ENCODE measurements around the gene TMEM263.
"Not testable (repeated sequence)": the region's sequence is repeated elsewhere in the genome, so short reads cannot be mapped to it uniquely, and the experiment has no call there.

The TMEM263 gene

GRCh38 chr12:106955377-106956047 is at the start of gene TMEM263:
TSS of gene TMEM263 (plus strand) at chr12:106955907. CDS start at chr12:106967117, 11,210 bp downstream.
- DNase-seq: peak; percentile 68

- DNase-seq: no peak
Observed at GRCh38 chr12:106906715-106907114, 49.0 kb upstream of the TMEM263 start.

DNA sequence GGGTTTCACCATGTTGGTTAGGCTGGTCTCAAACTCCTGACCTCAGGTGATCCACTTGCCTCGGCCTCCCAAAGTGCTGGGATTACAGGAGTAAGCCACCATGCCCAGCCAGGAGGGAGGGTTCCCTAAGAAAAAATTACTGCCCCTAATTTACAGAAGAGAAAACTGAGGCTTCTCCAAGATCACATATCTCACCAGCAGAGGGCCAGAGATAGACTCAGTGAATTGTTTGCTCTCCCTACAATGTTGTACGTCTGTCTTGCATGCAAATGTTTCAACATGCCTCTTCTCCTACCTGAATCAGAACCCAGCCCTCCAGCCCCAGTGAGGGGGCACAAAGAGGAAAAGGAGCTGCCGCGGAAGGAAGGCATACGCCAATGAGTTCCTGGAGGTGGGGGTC is 48.3 kb upstream of the TMEM263 start:
- no peak for DNase-seq

DNA sequence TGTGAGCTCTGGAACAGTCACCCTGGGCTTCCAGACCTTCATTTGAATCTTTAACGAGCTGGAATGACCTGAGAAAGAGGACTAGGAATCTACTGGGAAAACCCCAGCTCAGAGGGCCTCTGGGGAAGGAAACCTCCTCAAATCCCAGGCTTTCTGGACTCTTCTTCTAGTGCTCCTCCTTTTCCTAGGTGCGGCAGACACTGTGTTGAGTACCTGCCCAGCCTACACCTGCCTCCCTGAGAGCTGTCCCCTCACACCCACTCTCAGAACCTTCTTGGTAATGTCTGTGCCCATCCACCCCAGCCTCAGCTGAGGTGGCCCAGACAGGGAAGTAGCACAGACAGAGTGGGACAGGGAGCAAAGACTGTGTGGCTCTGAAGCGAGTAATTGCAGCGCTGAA is 47.9 kb upstream of the TMEM263 start:
- DNase-seq: no peak

- DNase-seq: no peak
Observed at GRCh38 chr12:106908561-106908960, 47.1 kb upstream of the TMEM263 start.

GRCh38 chr12:106910202-106910601 is 45.5 kb upstream of the TMEM263 start:
- DNase-seq: no peak

DNA sequence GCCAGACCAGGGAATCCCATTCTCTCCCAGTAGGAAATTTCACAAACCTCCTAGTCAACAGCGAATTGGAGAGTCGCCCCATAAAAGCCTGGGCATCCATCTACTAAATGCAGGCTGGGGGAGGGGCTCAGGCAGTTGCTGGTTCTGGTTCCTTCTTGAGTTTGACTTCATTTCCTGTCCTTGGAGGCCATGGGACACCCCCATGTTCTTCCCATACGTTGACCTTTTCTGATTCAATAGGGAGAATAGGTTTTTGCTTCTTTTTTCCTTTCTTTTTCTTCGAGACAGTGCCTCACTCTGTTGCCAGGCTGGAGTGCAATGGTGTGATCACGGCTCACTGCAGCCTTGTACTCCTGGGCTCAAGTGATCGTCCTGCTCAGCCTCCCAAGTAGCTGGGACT is 44.1 kb upstream of the TMEM263 start:
- DNase-seq: no peak

- DNase-seq: no peak
Observed at GRCh38 chr12:106913456-106913855, 42.3 kb upstream of the TMEM263 start.

- peak; percentile 66 for DNase-seq
Observed at GRCh38 chr12:106914796-106915634, 40.7 kb upstream of the TMEM263 start.

GRCh38 chr12:106915635-106916026 is 40.1 kb upstream of the TMEM263 start:
- DNase-seq: no peak

GRCh38 chr12:106917503-106917902 is 38.2 kb upstream of the TMEM263 start:
- peak; percentile 97 for DNase-seq

- DNase-seq: peak; percentile 69
Observed at GRCh38 chr12:106918746-106919145, 37.0 kb upstream of the TMEM263 start.

GRCh38 chr12:106919910-106920544 is 35.7 kb upstream of the TMEM263 start:
- no peak for DNase-seq

DNA sequence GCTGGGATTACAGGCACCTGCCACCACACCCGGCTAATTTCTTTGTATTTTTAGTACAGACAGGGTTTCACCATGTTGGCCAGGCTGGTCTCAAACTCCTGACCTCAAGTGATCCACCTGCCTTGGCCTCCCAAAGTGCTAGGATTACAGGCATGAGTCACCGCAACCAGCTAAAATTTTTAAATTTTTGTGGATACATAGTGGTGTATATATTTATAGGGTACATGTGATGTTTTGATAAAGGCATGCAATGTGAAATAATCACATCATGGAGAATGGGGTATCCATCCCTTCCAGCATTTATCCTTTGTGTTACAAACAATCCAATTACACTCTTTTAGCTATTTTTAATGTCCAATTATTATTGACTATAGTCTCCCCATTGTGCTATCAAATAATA is 33.7 kb upstream of the TMEM263 start:
- DNase-seq: not testable (repeated sequence)

DNA sequence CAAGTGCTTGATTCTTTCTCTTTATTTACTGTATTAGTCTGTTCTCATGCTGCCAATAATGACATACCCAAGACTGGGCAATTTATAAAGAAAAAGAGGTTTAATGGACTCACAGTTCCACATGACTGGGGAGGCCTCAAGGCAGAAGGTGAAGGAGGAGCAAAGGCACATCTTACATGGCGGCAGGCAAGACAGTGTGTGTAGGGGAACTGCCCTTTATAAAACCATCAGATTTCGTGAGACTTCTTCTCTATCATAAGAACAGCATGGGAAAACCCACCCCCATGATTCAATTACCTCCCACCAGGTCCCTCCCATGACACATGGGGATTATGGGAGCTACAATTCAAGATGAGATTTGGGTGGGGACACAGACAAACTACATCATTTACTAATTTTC is 32.1 kb upstream of the TMEM263 start:
- not testable (repeated sequence) for DNase-seq

- DNase-seq: no peak
Observed at GRCh38 chr12:106924268-106924861, 31.3 kb upstream of the TMEM263 start.

DNA sequence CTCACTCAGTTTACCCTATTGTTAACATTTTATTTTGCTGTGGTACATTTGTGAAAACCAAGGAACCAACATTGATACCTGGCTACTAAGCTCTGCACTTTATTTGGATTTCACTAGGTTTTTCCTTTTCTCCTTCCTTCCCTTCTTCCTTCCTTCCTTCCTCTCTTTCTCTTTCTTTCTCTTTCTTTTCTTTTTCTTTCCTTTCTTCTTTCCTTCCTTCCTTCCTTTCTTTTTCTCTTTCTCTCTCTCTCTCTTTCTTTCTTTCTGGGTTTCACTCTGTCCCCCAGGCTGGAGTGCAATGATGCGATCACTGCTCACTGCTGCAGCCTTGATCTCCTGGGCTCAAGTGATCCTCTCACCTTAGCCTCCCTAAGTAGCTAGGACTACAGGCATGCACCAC is 29.1 kb upstream of the TMEM263 start:
- no peak for DNase-seq

GRCh38 chr12:106934277-106934676 is 21.4 kb upstream of the TMEM263 start:
- no peak for DNase-seq

DNA sequence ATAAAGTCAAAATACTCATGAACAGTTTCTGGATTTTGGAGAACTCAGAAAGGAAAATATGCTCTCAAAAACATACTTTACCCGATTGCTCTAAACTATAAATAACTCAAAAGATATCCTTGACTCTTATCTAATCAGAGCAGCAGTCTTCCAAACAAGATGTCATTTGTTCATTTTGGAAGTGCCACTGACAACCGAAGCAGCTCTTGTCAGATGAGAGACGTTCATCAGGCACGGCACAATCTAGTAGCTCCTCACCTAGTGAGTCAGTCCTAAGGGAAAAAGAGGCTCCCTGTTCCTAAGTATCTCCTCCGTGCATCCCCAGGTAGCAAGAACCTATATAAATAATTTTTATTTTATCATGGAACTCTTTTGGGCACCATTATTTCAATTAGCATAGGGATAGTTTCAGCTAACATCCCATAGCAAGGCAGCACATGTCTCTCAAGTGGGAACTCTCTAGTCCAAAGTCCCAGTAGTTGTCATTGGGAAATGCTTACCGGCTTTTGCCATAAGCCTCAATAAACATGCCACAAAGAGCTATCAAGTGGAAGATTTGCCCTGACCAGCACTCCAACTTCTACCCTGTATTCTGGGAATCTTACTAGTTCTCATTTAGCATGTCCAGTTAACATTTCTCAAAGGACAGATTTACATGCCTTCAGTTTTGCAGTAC is 14.1 kb upstream of the TMEM263 start:
- no peak for DNase-seq

GRCh38 chr12:106942775-106943174 is 12.9 kb upstream of the TMEM263 start:
- no peak for DNase-seq

DNA sequence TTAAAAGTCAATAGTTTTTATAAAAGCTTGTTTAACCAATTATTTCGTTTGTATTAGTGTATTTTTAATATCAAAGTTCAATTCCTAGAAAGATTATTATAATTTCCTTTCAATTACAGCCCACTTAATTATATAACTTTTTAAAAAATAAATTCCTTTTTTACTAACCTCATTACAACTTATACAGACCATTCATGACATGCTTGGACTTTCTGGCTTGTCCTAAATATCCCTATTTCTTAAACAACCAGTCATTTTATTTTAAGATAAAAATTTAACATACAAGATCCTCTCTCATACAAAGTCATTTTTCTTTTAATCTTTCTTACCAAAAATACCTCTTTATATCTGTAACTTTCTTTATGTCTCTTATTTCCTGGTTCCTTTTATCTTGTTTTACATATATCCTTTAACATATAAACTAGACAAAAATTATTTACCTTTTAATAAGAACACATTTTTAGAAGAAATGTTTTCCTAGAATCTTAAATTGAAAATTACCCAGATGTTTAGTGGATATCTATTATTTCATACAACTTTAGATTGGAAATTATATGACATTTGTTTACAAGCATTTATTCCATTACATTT is 10.4 kb upstream of the TMEM263 start:
- no peak for DNase-seq

DNA sequence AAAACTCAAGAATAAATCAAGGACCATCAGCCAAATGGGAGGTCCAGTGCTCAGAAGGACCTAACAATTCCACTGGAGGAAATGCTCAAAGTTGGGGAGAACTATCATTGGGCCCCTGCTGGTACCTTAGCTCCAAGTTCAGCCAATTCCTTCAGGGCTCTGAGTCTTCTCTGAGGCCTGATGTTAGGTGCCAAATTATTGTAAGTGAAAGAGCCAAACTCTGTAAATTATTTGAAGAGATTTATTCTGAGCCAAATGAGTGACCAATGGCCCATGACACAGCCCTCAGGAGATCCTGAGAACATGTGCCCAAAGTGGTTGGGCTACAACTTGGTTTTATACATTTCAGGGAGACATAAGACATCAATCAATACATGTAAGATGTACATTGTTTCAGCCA is 8.2 kb upstream of the TMEM263 start:
- DNase-seq: no peak

All from NCI-H526 treated with DMSO at 0.1 percent for 48 hours (cell line).